WERI-Rb-1 (cell line): ENCODE measurements around the gene C1orf216.
"Not testable (repeated sequence)": the region's sequence is repeated elsewhere in the genome, so short reads cannot be mapped to it uniquely, and the experiment has no call there.

Experiments
- DNase-seq: peaks from one replicate; pipeline ENCODE4 v3.0.0-alpha.2; 2020
- H3K27ac ChIP-seq: fragments of 250-450 bp; sonication (Bioruptor Pico); 2 replicates; pipeline ENCODE4 v1.5.1; 2020; ENCODE audit warnings: mild to moderate bottlenecking, moderate library complexity
- H3K27me3 ChIP-seq: fragments of 250-450 bp; sonication (Bioruptor Pico); 2 replicates; pipeline ENCODE4 v1.5.1; 2021; ENCODE audit warnings: mild to moderate bottlenecking, low read depth, moderate library complexity; ENCODE audit not compliant: insufficient read depth, severe bottlenecking
- H3K36me3 ChIP-seq: fragments of 250-450 bp; sonication (Bioruptor Pico); 2 replicates; pipeline ENCODE4 v1.5.1; 2020; ENCODE audit warnings: mild to moderate bottlenecking, moderate library complexity
- H3K4me3 ChIP-seq: 2 replicates; pipeline ENCODE4 v1.5.1; 2011; ENCODE audit warnings: low read depth, mild to moderate bottlenecking, control low read depth, low read length
- H3K9me3 ChIP-seq: fragments of 250-450 bp; sonication (Bioruptor Pico); 2 replicates; pipeline ENCODE4 v1.5.1; 2021; ENCODE audit warnings: mild to moderate bottlenecking, moderate library complexity; ENCODE audit not compliant: severe bottlenecking
- CTCF ChIP-seq: IDR thresholded peaks from 2 replicates; pipeline ENCODE4 v1.5.1; 2011; ENCODE audit warnings: low read depth, mild to moderate bottlenecking, control low read depth, inconsistent platforms, low read length

C1orf216 gene

GRCh38 chr1:35692317-35692716 is 26.4 kb downstream of the C1orf216 start:
- Histone ChIP-seq H3K27me3 (no peaks in the 10 kb centered on the region), H3K27ac (peak overlapping the region; percentile 84), H3K9me3 (no peaks in the 10 kb centered on the region), H3K36me3 (no peaks in the 10 kb centered on the region), H3K4me3 (no peak overlapping the region)
- no peak for TF ChIP-seq CTCF
- no peak for DNase-seq

DNA sequence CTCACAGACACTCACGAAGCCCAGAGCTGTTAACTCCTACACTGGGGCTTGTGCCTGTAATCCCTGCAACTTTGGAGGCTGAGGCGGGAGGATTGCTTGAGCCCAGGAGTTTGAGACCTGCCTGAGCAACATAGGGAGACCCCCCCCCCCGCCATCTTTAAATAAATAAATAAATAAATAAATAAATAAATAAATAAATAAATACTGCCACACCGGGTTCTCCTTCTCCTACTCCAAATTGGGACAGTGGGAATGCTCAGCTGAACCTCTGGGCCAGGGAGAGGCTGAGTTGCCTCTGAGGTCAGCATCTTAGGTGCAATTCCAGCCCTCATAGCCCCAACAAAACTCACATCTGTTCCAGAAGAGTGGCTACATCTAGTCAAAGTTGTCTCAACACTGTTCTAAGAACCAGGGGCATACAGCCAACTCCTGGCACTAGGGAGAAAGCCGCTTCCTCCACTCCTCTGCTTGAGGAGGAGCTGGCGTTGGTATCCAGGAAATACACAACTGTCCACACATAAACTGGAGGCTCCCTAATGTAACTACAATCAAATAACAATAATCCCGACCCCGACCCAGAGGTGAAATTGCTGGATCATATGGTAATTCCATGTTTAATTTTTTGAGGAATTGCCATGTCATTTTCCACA is 27.0 kb downstream of the C1orf216 start:
- DNase-seq, result no peak
- Histone ChIP-seq H3K36me3 (no peaks in the 10 kb centered on the region), H3K4me3 (no peak overlapping the region), H3K27me3 (no peaks in the 10 kb centered on the region), H3K9me3 (no peaks in the 10 kb centered on the region), H3K27ac (peak overlapping the region; percentile 84)
- no peak for TF ChIP-seq CTCF

DNA sequence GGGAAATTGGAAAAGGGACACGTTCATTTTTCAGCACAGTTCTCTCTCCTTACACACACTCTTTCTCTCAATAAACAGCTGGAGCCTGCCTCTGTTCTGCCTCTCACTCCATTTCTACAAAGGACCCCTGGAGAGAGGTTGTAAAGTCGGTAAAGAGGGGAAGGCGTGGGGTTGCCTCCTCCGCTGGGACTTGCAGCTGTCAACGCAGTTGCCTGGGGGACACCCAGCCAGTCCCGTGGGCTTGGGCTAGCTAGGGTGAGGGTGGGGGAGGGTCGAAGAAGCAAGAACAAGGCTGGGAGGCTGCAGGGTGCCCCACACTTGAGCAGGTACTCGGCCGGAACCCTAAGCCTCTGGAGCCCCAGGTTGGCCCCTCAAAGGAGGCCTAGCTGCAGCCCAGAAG is 27.6 kb downstream of the C1orf216 start:
- H3K27ac ChIP-seq, result 0 out of 2 replicates have a peak overlapping the region, but pooled peaks have one; percentile 13
- TF ChIP-seq CTCF, result no peak
- no peaks in the 10 kb centered on the region for H3K36me3 ChIP-seq
- no peaks in the 10 kb centered on the region for H3K9me3 ChIP-seq
- no peak for DNase-seq
- no peaks in the 10 kb centered on the region for H3K27me3 ChIP-seq
- H3K4me3 ChIP-seq, result no peak overlapping the region

DNA sequence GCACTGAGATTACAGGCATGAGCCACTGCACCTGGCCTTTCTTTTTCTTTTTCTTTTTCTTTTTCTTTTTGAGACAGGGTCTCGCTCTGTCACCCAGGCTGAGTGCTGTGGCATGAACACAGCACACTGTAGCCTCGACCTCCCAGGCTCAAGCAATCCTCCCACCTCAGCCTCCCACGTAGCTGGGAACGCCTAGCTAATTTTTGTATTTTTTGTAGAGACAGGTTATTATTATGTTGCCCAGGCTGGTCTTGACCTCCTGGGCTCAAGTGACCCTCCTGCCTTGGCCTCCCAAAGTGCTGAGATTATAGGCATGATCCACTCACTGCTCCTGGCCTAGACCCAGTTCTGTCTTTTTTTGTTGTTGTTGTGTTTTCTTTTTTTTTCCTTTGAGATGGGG is 28.6 kb downstream of the C1orf216 start:
- H3K36me3 ChIP-seq, H3K27me3 ChIP-seq, H3K27ac ChIP-seq, H3K4me3 ChIP-seq, DNase-seq, H3K9me3 ChIP-seq: not testable (repeated sequence)

DNA sequence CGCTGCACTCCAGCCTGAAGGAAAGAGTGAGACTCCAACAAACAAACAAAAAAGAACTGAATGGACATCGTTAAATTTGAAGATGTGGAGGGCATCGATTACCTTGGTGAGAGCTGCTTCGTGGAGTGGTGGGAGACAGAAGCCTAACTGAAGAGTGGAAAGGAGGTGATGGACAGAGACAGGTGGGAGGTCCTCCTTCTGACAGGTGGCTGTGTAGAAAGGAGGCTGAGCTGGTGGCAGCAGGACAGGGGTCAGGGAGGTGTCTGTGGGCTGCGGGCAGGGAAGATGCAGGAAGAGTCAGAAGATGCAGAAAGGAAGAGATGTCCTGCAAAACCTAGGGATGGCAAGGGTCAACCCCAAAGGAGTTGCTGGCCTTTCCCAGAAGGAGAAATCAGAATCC is 30.5 kb downstream of the C1orf216 start:
- Histone ChIP-seq H3K36me3 (no peaks in the 10 kb centered on the region), H3K4me3 (no peak overlapping the region), H3K27me3 (no peaks in the 10 kb centered on the region), H3K9me3 (no peaks in the 10 kb centered on the region), H3K27ac (no peak overlapping the region)
- no peak for DNase-seq
- no peak for TF ChIP-seq CTCF

DNA sequence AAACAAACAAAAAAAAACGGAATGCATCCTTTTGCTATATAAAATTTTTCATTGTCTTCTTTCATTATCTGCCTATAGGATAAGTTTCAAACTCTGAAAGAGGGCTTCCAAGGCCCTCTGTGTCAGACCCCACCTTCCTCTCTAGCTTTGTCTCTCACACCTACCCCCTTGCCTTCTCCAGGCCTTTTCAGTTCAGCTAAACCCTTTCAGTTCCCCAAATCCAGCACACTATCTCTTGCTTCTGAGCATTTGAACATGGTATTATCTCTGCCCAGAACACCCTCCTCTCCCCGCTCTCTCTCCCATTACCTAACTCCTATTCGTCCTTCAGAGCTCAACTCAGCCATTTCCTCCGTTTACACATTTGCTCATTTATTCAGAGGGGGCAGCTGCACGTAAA is 35.7 kb downstream of the C1orf216 start:
- H3K27me3 ChIP-seq, result no peaks in the 10 kb centered on the region
- no peak for DNase-seq
- no peak overlapping the region for H3K27ac ChIP-seq
- TF ChIP-seq CTCF, result no peak
- no peaks in the 10 kb centered on the region for H3K36me3 ChIP-seq
- H3K4me3 ChIP-seq, result no peak overlapping the region
- H3K9me3 ChIP-seq, result no peaks in the 10 kb centered on the region
